ENCODE data around the gene ITGB3BP.

DNA sequence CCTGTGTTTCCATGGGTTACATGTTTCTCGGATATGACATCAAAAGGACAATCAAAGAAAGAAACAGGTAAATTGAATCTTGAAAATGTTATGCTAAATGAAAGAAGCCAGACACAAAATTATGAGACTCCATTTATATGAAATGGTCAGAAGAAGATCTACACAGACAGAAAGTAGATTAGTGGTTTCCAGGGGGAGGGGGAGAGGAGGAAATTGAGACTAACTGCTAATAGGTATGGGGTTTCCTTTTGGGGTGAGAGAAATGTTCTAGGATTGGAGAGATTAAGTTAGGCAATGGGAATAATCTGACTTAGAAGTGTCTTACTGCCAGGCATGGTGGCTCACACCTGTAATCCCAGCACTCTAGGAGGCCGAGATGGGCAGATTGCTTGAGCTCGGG, 21.8 kb downstream of the ITGB3BP start:
- TF ChIP-seq, protein P1, sequence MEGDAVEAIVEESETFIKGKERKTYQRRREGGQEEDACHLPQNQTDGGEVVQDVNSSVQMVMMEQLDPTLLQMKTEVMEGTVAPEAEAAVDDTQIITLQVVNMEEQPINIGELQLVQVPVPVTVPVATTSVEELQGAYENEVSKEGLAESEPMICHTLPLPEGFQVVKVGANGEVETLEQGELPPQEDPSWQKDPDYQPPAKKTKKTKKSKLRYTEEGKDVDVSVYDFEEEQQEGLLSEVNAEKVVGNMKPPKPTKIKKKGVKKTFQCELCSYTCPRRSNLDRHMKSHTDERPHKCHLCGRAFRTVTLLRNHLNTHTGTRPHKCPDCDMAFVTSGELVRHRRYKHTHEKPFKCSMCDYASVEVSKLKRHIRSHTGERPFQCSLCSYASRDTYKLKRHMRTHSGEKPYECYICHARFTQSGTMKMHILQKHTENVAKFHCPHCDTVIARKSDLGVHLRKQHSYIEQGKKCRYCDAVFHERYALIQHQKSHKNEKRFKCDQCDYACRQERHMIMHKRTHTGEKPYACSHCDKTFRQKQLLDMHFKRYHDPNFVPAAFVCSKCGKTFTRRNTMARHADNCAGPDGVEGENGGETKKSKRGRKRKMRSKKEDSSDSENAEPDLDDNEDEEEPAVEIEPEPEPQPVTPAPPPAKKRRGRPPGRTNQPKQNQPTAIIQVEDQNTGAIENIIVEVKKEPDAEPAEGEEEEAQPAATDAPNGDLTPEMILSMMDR (conservative IDR thresholded peaks at IDR 0.05; ENCODE audit: low read length): no peak
- TF ChIP-seq EZH2phosphoT487 (IDR thresholded peaks at IDR 0.05; ENCODE audit: borderline replicate concordance, low read depth, low read length): no peak

Measured in OCI-LY7 (cell line).